WTC11 (cell line): ENCODE measurements around the gene RDH16. TPM values are rescaled to one million over a fixed set of nuclear protein-coding genes. Genes with fewer than 3 reads are reported as not detected.

Experiments used
- ATAC-seq: fragments of 200-7000 bp; cut with Tn5 transposase; 2 replicates; pipeline ENCODE4 v1.10.0; 2021; ENCODE audit warnings: mild to moderate bottlenecking, moderate library complexity
- CTCF ChIA-PET: fragments of 300-600 bp; sonication (Branson Sonifier 250); formaldehyde crosslinking; loops from one replicate; lab custom pipeline; 2021; ENCODE audit warnings: antibody characterized with exemption; lab: Charles Lee
- POLR2A ChIA-PET: fragments of 350-600 bp; sonication (Branson Sonifier 250); formaldehyde crosslinking; loops from one replicate; lab custom pipeline; 2021; ENCODE audit warnings: antibody characterized with exemption; lab: Charles Lee
- DNase-seq: peaks from one replicate; pipeline ENCODE4 v3.0.0; 2021; ENCODE audit warnings: low spot score
- H3K27ac Mint-ChIP-seq: 2 replicates; pipeline ENCODE4 v1.8.0; 2021; ENCODE audit warnings: mixed read lengths
- H3K27me3 Mint-ChIP-seq: 2 replicates; pipeline ENCODE4 v1.8.0; 2021; ENCODE audit warnings: low read depth, mild to moderate bottlenecking, moderate library complexity, mixed read lengths
- H3K36me3 Mint-ChIP-seq: 2 replicates; pipeline ENCODE4 v1.8.0; 2021; ENCODE audit warnings: mixed read lengths
- H3K4me1 Mint-ChIP-seq: 2 replicates; pipeline ENCODE4 v1.8.0; 2022; ENCODE audit warnings: mixed read lengths
- H3K4me3 Mint-ChIP-seq: 2 replicates; pipeline ENCODE4 v1.8.0; 2021; ENCODE audit warnings: mild to moderate bottlenecking, moderate library complexity, mixed read lengths
- H3K9me3 Mint-ChIP-seq: 2 replicates; pipeline ENCODE4 v1.8.0; 2021; ENCODE audit warnings: mixed read lengths
- FOXP1 ChIP-seq: sonication (generic); formaldehyde crosslinking; IDR thresholded peaks from 2 replicates; pipeline ENCODE4 v1.8.0; 2022; ENCODE audit warnings: missing genetic modification reagents, mild to moderate bottlenecking, moderate library complexity, borderline replicate concordance
- RORB ChIP-seq: fragments of 250-450 bp; sonication (Bioruptor Pico); IDR thresholded peaks from 2 replicates; pipeline ENCODE4 v1.9.0; 2021; ENCODE audit warnings: mild to moderate bottlenecking
- ZNF121 ChIP-seq: sonication (generic); formaldehyde crosslinking; IDR thresholded peaks from 2 replicates; pipeline ENCODE4 v1.8.0; 2023; ENCODE audit warnings: missing genetic modification reagents
- ZNF232 ChIP-seq: sonication (generic); formaldehyde crosslinking; IDR thresholded peaks from 2 replicates; pipeline ENCODE4 v1.8.0; 2022; ENCODE audit warnings: mild to moderate bottlenecking, missing genetic modification reagents
- ZNF396 ChIP-seq: fragments of 250-450 bp; sonication (Bioruptor Pico); IDR thresholded peaks from 2 replicates; pipeline ENCODE4 v1.8.0; 2021; ENCODE audit warnings: mild to moderate bottlenecking, moderate library complexity, borderline replicate concordance
- total RNA-seq: library from RNA; stranded (reverse); gene quantifications from 3 replicates; pipeline ENCODE4 v1.2.3, GENCODE V29; 2021
- TF ChIP-seq, protein P1 (sequence below): fragments of 200-600 bp; IDR thresholded peaks from 2 replicates; pipeline ENCODE4 v1.8.0; 2022; ENCODE audit warnings: antibody characterized with exemption
- TF ChIP-seq, protein P2 (sequence below): sonication (generic); formaldehyde crosslinking; conservative IDR thresholded peaks from 2 replicates; pipeline ENCODE4 v1.8.1; 2022; ENCODE audit warnings: mild to moderate bottlenecking, missing genetic modification reagents
- TF ChIP-seq, protein P3 (sequence below): fragments of 250-450 bp; sonication (Bioruptor Pico); IDR thresholded peaks from 2 replicates; pipeline ENCODE4 v1.9.0; 2021; ENCODE audit warnings: mild to moderate bottlenecking, borderline replicate concordance

The RDH16 gene
- total RNA-seq, 1 experiment from 2014 or later, result 1.0 TPM

DNA sequence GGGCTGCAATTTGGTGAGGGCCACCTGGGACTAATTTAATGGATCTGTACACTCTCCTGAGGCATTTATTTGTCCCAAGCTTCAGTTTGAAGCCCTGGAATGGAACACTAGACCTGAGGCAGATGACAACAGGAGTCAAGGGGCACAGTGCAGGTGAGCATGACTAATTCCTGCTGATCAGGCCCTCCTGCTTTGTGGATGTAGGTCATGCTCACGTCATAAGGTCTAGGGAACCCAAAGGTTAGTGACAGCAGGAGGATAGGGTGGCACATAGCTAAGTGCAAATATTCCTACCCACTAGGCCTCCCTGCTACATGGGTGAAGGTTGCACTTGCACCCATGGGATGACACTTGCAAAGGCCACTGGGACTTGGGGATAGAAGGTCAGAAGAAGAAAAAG is 54.0 kb downstream of the RDH16 start:
- Mint-ChIP-seq H3K4me1 (no peaks in the 10 kb centered on the region), H3K36me3 (peaks cover 28% of the 10 kb centered on the region), H3K27me3 (peaks cover 15% of the 10 kb centered on the region), H3K27ac (no peak overlapping the region), H3K9me3 (peaks cover 71% of the 10 kb centered on the region), H3K4me3 (no peak overlapping the region)
- ATAC-seq (no peak), DNase-seq (no peak)
- no peak for TF ChIP-seq RORB (CRISPR knock-in tag)
- TF ChIP-seq ZNF121 (CRISPR knock-in tag), result no peak
- TF ChIP-seq, protein P1, sequence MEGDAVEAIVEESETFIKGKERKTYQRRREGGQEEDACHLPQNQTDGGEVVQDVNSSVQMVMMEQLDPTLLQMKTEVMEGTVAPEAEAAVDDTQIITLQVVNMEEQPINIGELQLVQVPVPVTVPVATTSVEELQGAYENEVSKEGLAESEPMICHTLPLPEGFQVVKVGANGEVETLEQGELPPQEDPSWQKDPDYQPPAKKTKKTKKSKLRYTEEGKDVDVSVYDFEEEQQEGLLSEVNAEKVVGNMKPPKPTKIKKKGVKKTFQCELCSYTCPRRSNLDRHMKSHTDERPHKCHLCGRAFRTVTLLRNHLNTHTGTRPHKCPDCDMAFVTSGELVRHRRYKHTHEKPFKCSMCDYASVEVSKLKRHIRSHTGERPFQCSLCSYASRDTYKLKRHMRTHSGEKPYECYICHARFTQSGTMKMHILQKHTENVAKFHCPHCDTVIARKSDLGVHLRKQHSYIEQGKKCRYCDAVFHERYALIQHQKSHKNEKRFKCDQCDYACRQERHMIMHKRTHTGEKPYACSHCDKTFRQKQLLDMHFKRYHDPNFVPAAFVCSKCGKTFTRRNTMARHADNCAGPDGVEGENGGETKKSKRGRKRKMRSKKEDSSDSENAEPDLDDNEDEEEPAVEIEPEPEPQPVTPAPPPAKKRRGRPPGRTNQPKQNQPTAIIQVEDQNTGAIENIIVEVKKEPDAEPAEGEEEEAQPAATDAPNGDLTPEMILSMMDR, result no peak
- TF ChIP-seq FOXP1 (CRISPR knock-in tag), result no peak
- TF ChIP-seq, protein P2, sequence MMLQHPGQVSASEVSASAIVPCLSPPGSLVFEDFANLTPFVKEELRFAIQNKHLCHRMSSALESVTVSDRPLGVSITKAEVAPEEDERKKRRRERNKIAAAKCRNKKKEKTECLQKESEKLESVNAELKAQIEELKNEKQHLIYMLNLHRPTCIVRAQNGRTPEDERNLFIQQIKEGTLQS, result no peak
- no peak for TF ChIP-seq ZNF396 (CRISPR knock-in tag)
- no peak for TF ChIP-seq ZNF232 (CRISPR knock-in tag)
- TF ChIP-seq, protein P3, sequence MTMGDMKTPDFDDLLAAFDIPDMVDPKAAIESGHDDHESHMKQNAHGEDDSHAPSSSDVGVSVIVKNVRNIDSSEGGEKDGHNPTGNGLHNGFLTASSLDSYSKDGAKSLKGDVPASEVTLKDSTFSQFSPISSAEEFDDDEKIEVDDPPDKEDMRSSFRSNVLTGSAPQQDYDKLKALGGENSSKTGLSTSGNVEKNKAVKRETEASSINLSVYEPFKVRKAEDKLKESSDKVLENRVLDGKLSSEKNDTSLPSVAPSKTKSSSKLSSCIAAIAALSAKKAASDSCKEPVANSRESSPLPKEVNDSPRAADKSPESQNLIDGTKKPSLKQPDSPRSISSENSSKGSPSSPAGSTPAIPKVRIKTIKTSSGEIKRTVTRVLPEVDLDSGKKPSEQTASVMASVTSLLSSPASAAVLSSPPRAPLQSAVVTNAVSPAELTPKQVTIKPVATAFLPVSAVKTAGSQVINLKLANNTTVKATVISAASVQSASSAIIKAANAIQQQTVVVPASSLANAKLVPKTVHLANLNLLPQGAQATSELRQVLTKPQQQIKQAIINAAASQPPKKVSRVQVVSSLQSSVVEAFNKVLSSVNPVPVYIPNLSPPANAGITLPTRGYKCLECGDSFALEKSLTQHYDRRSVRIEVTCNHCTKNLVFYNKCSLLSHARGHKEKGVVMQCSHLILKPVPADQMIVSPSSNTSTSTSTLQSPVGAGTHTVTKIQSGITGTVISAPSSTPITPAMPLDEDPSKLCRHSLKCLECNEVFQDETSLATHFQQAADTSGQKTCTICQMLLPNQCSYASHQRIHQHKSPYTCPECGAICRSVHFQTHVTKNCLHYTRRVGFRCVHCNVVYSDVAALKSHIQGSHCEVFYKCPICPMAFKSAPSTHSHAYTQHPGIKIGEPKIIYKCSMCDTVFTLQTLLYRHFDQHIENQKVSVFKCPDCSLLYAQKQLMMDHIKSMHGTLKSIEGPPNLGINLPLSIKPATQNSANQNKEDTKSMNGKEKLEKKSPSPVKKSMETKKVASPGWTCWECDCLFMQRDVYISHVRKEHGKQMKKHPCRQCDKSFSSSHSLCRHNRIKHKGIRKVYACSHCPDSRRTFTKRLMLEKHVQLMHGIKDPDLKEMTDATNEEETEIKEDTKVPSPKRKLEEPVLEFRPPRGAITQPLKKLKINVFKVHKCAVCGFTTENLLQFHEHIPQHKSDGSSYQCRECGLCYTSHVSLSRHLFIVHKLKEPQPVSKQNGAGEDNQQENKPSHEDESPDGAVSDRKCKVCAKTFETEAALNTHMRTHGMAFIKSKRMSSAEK, result no peak
- POLR2A ChIA-PET, result no interaction called here
- CTCF ChIA-PET, result no interaction called here

Other genes with a start within 250 kb of the RDH16 start
- gene NACA, start 232.3 kb downstream of the RDH16 start, total RNA-seq, result 987 to 1,052 TPM (median 1,025 TPM) in 3 replicates
- gene PRIM1, start 205.3 kb downstream of the RDH16 start, total RNA-seq, result 51.7 to 54.5 TPM (median 54.0 TPM) in 3 replicates
- gene HSD17B6, start 194.3 kb downstream of the RDH16 start, total RNA-seq, result 2.4 to 5.6 TPM (median 4.8 TPM) in 3 replicates
- gene SDR9C7, start 23.2 kb downstream of the RDH16 start, total RNA-seq, result not detected in 3 replicates
- 20.2 to 23.0 TPM (median 22.5 TPM) in 3 replicates for gene ZBTB39, start 48.9 kb upstream of the RDH16 start, total RNA-seq
- gene TAC3, start 58.9 kb upstream of the RDH16 start, total RNA-seq, result 4.1 to 6.8 TPM (median 6.1 TPM) in 3 replicates
- gene MYO1A, start 92.5 kb upstream of the RDH16 start, total RNA-seq, result 0.32 to 0.87 TPM (median 0.71 TPM) in 3 replicates
- 38.3 to 41.9 TPM (median 39.6 TPM) in 3 replicates for gene NEMP1, start 121.2 kb upstream of the RDH16 start, total RNA-seq
- gene NAB2, start 131.5 kb upstream of the RDH16 start, total RNA-seq, result 16.5 to 20.5 TPM (median 17.2 TPM) in 3 replicates
- 47.0 to 50.0 TPM (median 48.9 TPM) in 3 replicates for gene STAT6, start 153.8 kb upstream of the RDH16 start, total RNA-seq
- 107 to 120 TPM (median 112 TPM) in 3 replicates for gene LRP1, start 170.9 kb upstream of the RDH16 start, total RNA-seq
- gene LRP1-AS, start 190.0 kb upstream of the RDH16 start, total RNA-seq, result not detected in 3 replicates